NCI-H2196 treated with DMSO at 0.1 percent for 48 hours (cell line): ENCODE results near the gene ATP6V0E1.
A peak's percentile ranks its signal among the peaks of the same experiment; 100 is the strongest.

Experiments
- DNase-seq: peaks from one replicate; lab custom pipeline; 2025; ENCODE audit not compliant: unreplicated experiment; lab: John Stamatoyannopoulos, UW

The ATP6V0E1 gene

GRCh38 chr5:172983542-172984243 is at the start of gene ATP6V0E1:
TSS of gene ATP6V0E1 (plus strand) at chr5:172983771. CDS start at chr5:172983861, 90 bp downstream.
- peak; percentile 84 for DNase-seq

- DNase-seq: no peak
Observed at GRCh38 chr5:172935096-172935495, 48.5 kb upstream of the ATP6V0E1 start.

DNA sequence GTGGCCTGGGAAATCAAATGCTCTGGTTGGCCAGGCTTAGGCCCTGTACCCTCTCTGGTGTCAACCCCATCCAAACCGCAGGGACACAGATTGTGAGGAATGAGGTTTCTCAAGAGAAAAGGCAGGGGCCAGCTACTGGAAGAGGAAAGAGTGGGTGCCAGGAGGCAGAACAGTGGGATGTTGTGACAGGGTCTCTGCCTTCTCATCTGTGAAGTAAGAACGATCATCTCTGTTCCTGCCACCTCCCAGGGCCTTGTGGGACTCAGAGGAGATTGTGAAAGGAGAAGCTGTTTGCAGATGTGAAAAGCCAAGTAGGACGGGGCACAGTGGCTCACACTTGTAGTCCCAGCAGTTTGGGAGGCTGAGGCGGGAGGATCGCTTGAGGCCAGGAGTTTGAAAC is 47.2 kb upstream of the ATP6V0E1 start:
- DNase-seq: no peak

DNA sequence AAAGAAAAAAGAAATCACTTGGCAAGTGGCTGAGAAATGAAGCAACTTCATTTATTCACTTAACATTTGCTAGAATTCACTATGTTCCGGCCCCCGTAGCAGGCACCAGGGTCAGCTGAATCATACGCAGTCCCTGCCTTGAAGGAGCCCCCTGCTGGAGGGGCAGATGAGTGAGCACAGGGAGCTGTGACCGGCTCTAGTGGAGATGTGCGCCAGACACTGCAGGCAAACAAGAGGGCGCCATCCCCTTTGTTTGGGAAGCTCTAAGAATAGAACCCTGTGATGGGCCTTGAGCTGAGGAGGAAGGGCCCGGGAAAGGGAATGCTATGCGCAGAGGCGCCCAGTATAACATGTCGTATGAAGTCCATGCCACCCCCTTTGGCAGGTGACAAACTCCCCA is 44.5 kb upstream of the ATP6V0E1 start:
- DNase-seq: peak; percentile 35

DNA sequence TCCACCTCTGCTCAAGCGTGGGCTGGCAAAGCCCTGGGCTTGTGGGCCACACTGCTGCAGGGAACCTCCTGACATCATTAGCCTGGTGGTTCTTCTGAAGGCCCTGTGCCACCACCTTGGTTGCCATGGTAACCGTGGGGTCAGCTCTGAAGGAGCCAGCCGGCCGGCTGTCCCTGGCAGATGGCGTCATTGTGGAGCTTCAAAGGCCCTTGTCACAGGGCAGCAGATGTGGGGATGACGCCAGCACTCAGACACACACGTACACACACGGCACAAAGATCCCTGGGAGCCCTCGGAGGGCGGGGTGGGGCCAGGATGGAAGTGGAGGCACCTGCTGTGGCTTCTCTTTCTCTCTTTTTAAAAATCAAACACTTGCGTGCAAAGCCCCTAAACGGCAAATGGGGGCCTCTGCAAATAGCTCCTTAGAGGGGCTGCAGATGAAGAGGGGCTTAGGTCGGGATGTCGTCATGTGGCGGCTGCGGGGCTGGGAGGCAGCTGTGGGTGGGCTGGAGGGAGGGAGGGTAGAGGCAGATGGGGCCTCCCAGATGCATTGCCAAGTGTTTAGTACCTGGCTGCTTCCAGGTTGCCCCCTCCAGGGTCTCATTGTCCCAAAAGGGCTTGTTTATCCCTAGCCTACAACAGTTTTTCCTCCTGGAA is 43.8 kb upstream of the ATP6V0E1 start:
- DNase-seq: peak; percentile 71

DNA sequence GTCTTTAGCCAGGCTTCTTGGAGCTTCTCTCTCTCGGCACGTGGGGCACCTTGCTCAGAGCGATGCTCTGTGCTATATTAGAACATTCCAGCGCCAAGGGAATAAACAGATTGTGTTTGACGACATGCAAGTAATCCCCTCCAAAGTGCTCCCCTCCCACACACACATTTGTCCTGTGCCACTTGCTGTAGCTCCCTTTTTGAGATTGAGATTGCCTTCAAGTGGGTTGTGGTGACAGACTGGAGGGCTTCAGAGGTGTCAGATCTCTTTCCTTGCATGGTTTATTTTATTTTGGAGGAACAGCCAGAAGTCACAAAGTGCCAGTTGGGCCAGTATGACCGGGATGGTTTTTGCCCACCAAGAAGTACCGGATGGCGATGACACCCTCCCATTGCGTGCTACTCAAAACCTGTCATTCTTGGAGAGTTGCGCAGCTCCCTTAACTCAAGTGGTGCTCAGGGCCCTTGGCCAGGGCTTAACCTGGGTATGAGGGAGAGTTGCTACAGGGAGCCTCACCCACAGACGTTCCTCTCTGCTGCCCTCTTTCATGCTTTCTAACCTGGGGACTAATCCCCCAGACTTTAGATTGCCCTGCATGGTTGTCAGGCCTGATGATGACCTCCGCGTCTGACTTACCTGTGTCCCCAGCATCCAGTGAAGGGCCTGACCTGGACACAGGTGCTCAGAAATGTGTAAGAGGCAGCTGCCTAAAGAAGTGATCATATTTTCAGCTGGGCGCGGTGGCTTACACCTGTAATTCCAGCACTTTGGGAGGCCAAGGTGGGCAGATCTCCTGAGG is 43.1 kb upstream of the ATP6V0E1 start:
- DNase-seq: no peak

DNA sequence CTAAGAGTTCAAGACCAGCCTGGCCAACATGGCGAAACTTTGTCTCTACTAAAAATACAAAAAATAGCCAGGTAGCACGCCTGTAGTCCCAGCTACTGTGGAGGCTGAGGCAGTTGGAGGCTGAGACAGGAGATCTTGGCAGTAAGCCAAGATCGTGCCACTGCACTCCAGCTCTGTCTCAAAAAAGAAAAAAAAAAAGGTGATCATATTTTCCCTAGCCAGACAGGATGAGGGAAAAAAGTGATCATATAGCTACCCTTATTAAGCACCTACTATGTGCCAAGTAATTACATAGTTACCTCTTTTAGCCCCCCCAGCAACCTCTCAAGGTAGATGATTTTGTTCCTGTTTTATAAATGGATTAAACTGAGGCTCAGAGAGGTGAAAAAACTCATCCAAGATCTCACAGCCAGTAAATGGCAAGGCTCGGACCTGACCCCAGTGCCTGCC is 42.5 kb upstream of the ATP6V0E1 start:
- no peak for DNase-seq

DNA sequence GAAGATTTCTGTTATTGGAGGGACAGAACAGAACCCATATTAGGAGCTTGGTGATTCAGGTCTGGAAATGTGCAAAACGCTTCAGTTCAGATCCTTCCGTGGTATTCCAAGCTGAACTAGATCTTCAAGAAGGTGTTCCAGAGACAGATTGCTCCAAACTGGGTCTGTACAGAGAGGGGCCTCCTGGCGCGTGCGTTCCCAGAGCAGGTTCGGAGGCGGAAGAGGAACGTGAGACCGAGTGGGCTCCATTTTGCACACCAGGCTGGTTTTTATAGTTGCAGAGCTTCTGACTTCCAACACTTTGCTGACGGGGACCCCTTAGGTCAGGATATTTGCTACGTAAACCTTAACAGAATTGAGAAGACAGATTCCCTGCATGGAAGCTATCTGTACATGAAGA is 41.0 kb upstream of the ATP6V0E1 start:
- DNase-seq: no peak

GRCh38 chr5:172943283-172943841 is 40.2 kb upstream of the ATP6V0E1 start:
- DNase-seq: no peak

DNA sequence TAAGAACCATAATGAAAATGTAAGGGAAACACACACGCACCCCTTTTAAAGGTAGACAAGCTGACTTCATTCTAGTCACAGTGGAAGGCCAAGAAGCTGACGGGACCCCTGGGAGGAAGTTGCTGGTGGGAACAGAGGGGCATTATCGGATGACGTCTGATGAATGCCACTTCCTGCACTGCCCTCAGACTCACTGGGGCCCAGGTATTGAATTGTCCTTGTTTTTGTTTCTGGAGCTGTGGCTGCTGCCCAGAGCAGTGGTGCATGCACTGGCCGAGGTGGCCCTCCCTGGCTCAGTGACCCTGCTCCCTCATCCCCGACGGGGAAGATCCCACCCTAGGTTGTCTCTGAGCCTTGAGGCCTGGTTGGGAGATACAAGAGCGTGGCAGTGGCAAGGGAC is 39.7 kb upstream of the ATP6V0E1 start:
- no peak for DNase-seq

- DNase-seq: no peak
Observed at GRCh38 chr5:172944741-172945140, 38.8 kb upstream of the ATP6V0E1 start.

DNA sequence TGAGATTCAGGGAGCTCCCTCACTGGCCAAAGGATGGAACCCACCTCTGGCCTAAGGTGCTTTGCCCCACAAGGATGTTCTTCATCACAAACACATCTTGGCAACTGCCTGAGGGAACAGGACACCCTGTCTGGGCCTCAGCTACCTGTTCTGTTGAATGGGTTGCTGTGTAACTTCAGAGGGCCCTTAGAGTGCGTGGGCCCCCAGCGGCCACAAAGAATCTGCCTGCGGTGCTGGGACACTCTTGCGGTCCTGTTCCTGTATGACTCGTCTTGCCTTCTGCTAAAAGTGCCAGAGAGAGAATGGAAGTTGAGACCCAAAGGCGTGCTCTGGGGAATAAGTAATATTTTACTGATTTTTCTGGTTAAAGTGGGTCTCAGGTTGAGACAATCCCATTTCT is 38.4 kb upstream of the ATP6V0E1 start:
- no peak for DNase-seq

GRCh38 chr5:172946146-172946545 is 37.4 kb upstream of the ATP6V0E1 start:
- no peak for DNase-seq

DNA sequence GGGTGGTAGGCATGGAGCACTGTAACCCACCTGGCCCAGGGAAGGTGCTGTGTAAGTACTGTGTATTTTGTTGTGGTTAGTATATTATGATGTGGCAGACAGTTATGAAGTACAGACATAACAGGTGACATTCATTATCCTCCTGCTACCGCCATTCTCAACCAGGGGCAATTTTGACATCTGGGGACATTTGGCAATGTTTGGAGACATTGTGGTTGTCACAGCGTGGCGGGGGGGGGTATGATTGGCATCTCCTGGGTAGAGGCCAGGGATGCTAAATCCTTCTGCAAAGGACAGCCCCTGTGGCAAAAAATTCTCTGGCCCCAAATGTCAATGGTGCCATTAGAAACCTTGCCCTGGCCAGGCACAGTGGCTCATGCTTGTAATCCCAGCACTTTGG is 34.1 kb upstream of the ATP6V0E1 start:
- DNase-seq: no peak

DNA sequence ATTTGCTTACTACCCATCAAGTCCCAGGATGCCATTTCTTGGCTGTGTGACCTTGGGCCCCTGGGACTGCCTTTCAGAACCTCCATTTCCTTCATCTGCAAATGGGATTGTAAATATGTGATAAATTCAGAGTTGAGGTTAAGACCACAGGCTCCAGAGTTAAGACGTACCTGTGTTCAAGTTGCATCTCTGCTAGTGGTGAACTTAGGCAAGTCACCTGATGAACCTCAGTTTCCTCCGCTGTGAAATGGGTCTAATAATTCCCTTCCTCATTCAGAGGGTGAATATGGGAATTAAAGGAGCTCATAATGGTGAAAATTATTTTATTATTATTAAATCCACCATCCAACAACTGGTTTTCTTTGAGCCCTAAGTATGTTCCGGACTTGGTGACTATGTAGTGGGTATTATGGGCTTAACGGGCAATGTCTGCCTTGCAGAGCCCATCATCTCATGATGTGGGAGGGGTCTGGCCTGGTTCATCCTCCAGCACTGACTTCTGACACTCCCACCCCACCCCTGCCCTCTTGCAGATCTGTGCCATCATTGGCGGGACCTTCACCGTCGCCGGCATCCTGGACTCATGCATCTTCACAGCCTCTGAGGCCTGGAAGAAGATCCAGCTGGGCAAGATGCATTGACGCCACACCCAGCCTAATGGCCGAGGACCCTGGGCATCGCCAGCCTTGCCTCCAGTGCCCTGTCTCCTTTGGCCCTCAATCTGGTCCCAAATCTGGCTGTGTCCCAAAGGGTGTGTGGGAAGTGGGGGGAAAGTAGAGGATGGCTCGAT is 33.2 kb upstream of the ATP6V0E1 start:
- no peak for DNase-seq

- DNase-seq: no peak
Observed at GRCh38 chr5:172951371-172952033, 32.1 kb upstream of the ATP6V0E1 start.

DNA sequence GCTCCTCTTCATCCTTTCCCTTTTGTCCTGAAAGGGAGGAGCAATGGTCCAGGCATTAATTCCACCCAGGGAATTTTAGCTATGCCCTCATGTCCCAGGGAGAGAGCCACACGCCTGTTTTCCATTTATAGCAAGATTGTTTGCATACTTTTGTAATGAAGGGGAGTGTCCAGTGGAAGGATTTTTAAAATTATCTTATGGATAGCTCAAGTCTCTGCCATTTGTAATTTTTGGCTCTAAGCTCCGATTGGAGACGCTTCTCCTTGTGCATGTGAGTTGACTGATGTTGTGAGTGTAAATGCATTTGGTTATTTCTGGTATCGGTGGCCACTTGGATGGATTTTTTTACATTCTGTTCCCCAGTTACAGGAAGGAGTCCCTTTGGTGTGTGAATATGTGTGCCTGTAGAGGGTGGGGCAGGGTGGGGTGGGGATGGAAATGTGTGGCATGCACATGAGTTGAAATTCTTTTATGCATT is 31.5 kb upstream of the ATP6V0E1 start:
- no peak for DNase-seq

DNA sequence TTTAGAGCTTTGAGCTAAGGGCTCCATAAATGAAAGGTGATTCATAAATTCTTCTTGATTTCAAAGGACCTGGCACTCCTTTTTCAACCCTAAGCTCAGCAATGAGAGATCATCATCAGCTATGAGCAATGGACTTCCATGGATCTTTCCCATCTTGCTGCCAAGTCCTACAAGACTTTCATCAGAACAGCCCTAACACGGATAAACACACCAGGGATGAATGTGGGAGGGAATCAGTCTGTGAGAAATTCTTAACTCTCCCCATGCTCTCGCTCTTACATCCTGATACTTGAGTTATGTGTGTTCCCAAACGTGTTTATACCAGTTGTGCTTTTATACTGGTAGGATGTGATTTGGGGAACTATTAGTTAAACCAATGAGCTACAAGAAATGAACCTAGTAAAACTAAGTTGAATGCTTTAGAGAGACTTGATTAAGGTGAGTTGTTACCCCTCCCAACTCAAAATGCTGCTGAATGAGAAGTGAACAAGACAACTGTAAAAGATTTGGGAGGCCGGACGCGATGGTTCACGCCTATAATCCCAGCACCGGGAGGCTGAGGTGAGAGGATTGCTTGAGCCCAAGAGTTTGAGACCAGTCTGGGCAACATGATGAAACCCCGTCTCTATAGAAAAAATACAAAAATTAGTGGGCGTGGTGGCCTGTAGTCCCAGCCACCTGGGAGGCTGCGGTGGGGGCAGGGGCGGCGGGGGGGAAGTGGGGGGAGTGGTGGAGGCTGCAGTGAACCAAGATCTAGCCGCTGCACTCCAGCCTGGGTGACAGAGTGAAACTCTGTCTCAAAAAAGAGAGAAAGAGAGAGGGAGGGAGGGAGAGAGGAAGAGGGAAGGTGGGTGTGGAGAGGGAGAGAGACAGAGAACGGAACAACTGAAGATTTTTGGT is 29.5 kb upstream of the ATP6V0E1 start:
- no peak for DNase-seq

DNA sequence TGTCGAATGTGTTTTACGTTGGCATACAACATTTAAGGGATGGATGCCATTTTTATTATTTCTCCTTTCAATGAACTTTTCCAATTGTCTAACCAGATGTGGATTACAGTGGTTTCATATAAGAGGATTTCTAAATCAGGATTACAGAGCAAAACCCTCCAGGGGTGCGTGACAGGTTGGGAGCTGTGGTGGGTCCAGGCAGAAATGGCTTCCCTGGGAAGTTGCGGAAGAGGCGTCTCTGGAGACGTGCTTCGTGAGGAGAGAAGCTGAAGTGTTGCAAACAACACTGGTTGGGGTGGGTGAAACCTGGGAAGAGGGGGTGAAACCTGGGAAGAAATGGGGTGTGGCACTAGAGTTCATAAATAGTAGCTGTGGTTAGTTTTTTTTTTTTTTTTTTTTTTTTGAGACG is 28.8 kb upstream of the ATP6V0E1 start:
- no peak for DNase-seq
